HEK293 (cell line): ENCODE results near the gene RAB9A.

Source experiments
- KLF10 ChIP-seq: fragments of 450-650 bp; IDR thresholded peaks from 2 replicates; pipeline ENCODE4 v1.5.1; 2018; ENCODE audit warnings: missing biosample characterization, mild to moderate bottlenecking, missing genetic modification characterization
- RBAK ChIP-seq: fragments of 450-650 bp; formaldehyde crosslinking; IDR thresholded peaks from 2 replicates; pipeline ENCODE4 v1.5.1; 2016; ENCODE audit warnings: missing biosample characterization, missing genetic modification characterization
- SCRT2 ChIP-seq: fragments of 450-650 bp; formaldehyde crosslinking; IDR thresholded peaks from 2 replicates; pipeline ENCODE4 v1.5.1; 2016; ENCODE audit warnings: missing biosample characterization, missing genetic modification characterization
- WT1 ChIP-seq: fragments of 450-650 bp; formaldehyde crosslinking; IDR thresholded peaks from 2 replicates; pipeline ENCODE4 v1.5.1; 2016; ENCODE audit warnings: missing biosample characterization, missing genetic modification characterization
- YY2 ChIP-seq: fragments of 450-650 bp; formaldehyde crosslinking; IDR thresholded peaks from 2 replicates; pipeline ENCODE4 v1.5.1; 2016; ENCODE audit warnings: missing biosample characterization, missing genetic modification characterization
- ZFHX2 ChIP-seq: fragments of 450-650 bp; formaldehyde crosslinking; conservative IDR thresholded peaks from 2 replicates; pipeline ENCODE4 v1.5.1; 2016; ENCODE audit warnings: missing biosample characterization, missing genetic modification characterization
- ZNF133 ChIP-seq: fragments of 450-650 bp; formaldehyde crosslinking; IDR thresholded peaks from 2 replicates; pipeline ENCODE4 v1.5.1; 2016; ENCODE audit warnings: missing biosample characterization, missing genetic modification characterization
- ZNF138 ChIP-seq: fragments of 450-650 bp; formaldehyde crosslinking; IDR thresholded peaks from 2 replicates; pipeline ENCODE4 v1.5.1; 2016; ENCODE audit warnings: missing biosample characterization, missing genetic modification characterization, borderline replicate concordance
- ZNF274 ChIP-seq, 2 experiments: fragments of 200-500 bp in 1 of 2; fragments of 450-650 bp in 1 of 2; sonication (Bioruptor generic) in 1 of 2; formaldehyde crosslinking in 1 of 2; IDR thresholded peaks; 2 replicates each; pipeline versions ENCODE4 v1.5.1 to v1.6.1; 2014 to 2016; ENCODE audit warnings: borderline replicate concordance in 1 of 2, inconsistent platforms in 1 of 2, low read length in 1 of 2, missing biosample characterization in 1 of 2, missing genetic modification characterization in 1 of 2
- ZNF394 ChIP-seq: fragments of 450-650 bp; formaldehyde crosslinking; IDR thresholded peaks from 2 replicates; pipeline ENCODE4 v1.5.1; 2016; ENCODE audit warnings: missing biosample characterization, missing genetic modification characterization, mild to moderate bottlenecking, moderate library complexity, borderline replicate concordance
- ZNF423 ChIP-seq: fragments of 450-650 bp; formaldehyde crosslinking; IDR thresholded peaks from 2 replicates; pipeline ENCODE4 v1.5.1; 2016; ENCODE audit warnings: missing biosample characterization, missing genetic modification characterization
- ZNF596 ChIP-seq: fragments of 450-650 bp; IDR thresholded peaks from 2 replicates; pipeline ENCODE4 v1.5.0; 2018; ENCODE audit warnings: missing biosample characterization, mild to moderate bottlenecking, missing genetic modification characterization, moderate library complexity
- ZNF768 ChIP-seq: fragments of 450-650 bp; formaldehyde crosslinking; IDR thresholded peaks from 2 replicates; pipeline ENCODE4 v1.5.1; 2018; ENCODE audit warnings: missing biosample characterization, mild to moderate bottlenecking, missing genetic modification characterization
- ZNF777 ChIP-seq: fragments of 450-650 bp; formaldehyde crosslinking; IDR thresholded peaks from 2 replicates; pipeline ENCODE4 v1.5.1; 2017; ENCODE audit warnings: missing biosample characterization, missing genetic modification characterization, borderline replicate concordance
- ZNF791 ChIP-seq: fragments of 450-650 bp; formaldehyde crosslinking; IDR thresholded peaks from 2 replicates; pipeline ENCODE4 v1.5.1; 2016; ENCODE audit warnings: missing biosample characterization, missing genetic modification characterization
- TF ChIP-seq, protein P1 (sequence below): fragments of 450-650 bp; formaldehyde crosslinking; IDR thresholded peaks from 2 replicates; pipeline ENCODE4 v1.5.1; 2016; ENCODE audit warnings: missing biosample characterization, missing genetic modification characterization, borderline replicate concordance
- TF ChIP-seq, protein P2 (sequence below): fragments of 450-650 bp; formaldehyde crosslinking; IDR thresholded peaks from 2 replicates; pipeline ENCODE4 v1.5.0; 2017; ENCODE audit warnings: missing biosample characterization, missing genetic modification characterization, borderline replicate concordance
- TF ChIP-seq, protein P3 (sequence below): fragments of 450-650 bp; formaldehyde crosslinking; IDR thresholded peaks from 2 replicates; pipeline ENCODE4 v1.5.1; 2016; ENCODE audit warnings: missing biosample characterization, missing genetic modification characterization
- TF ChIP-seq, protein P4 (sequence below): fragments of 450-650 bp; formaldehyde crosslinking; IDR thresholded peaks from 2 replicates; pipeline ENCODE4 v1.5.1; 2016; ENCODE audit warnings: missing biosample characterization, missing genetic modification characterization
- TF ChIP-seq, protein P5 (sequence below): fragments of 450-650 bp; formaldehyde crosslinking; IDR thresholded peaks from 2 replicates; pipeline ENCODE4 v1.5.1; 2016; ENCODE audit warnings: missing biosample characterization, missing genetic modification characterization

RAB9A gene

DNA sequence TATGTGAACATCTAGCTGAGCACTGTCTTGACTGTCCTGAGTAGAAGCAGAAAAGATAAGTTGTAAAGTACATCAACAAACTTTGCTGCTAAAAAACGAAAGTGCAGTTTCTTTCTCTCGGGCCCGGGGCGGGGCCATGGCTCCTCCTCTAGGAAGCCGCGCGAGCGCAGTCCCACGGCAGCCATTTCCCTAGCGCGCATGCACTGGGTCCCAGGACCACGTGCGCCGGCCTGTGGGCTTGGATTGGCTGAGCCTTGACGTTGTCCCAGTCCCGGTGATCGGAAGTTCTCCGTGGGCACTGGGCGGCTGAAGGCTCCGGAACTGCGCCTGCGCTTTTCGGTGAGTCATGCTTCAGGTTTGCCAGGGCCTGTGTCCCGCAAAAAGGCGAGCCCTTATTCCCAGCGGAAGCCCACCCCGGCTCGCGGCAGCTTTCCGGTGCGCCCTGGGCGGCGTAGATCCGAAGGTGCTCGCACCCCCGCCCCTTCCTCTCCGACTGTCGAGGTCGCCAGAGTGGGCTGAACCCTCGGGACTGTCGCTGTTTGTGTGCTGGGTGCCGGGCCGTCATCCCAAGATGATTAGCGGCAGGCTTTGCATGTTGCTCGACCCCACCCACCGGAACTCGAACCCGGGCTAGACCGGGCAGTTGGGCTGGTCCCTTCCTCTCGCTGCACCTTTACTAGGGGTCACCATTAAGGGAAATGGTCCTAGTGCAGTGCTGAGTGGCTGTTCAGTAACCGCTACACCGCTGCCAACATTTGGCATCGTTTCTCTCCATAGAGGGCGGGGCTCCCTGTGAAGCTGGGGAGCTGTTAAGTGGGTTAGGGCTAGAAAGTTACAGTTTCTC, 35.9 kb upstream of the RAB9A start, which contains the start of gene TCEANC (continued):
- TF ChIP-seq WT1 (tag by site-specific recombination) (no peak), ZNF596 (tag by site-specific recombination) (no peak), KLF10 (tag by site-specific recombination) (peak; percentile 67), YY2 (no peak), ZFHX2 (tag by site-specific recombination) (peak; percentile 51), ZNF791 (tag by site-specific recombination) (no peak), ZNF394 (tag by site-specific recombination) (no peak; the same call in 1 of the 2 replicates), ZNF777 (tag by site-specific recombination) (no peak), ZNF133 (tag by site-specific recombination) (no peak), ZNF423 (tag by site-specific recombination) (peak; percentile 99), SCRT2 (no peak; the same call in 1 of the 2 replicates), ZNF274 (IDR thresholded peaks at IDR 0.05; ENCODE audit: low read length) (no peak), ZNF274 (tag by site-specific recombination; IDR thresholded peaks at IDR 0.05; ENCODE audit: borderline replicate concordance) (no peak), ZNF138 (tag by site-specific recombination) (no peak), ZNF768 (no peak), RBAK (tag by site-specific recombination) (no peak)
- TF ChIP-seq, protein P1, sequence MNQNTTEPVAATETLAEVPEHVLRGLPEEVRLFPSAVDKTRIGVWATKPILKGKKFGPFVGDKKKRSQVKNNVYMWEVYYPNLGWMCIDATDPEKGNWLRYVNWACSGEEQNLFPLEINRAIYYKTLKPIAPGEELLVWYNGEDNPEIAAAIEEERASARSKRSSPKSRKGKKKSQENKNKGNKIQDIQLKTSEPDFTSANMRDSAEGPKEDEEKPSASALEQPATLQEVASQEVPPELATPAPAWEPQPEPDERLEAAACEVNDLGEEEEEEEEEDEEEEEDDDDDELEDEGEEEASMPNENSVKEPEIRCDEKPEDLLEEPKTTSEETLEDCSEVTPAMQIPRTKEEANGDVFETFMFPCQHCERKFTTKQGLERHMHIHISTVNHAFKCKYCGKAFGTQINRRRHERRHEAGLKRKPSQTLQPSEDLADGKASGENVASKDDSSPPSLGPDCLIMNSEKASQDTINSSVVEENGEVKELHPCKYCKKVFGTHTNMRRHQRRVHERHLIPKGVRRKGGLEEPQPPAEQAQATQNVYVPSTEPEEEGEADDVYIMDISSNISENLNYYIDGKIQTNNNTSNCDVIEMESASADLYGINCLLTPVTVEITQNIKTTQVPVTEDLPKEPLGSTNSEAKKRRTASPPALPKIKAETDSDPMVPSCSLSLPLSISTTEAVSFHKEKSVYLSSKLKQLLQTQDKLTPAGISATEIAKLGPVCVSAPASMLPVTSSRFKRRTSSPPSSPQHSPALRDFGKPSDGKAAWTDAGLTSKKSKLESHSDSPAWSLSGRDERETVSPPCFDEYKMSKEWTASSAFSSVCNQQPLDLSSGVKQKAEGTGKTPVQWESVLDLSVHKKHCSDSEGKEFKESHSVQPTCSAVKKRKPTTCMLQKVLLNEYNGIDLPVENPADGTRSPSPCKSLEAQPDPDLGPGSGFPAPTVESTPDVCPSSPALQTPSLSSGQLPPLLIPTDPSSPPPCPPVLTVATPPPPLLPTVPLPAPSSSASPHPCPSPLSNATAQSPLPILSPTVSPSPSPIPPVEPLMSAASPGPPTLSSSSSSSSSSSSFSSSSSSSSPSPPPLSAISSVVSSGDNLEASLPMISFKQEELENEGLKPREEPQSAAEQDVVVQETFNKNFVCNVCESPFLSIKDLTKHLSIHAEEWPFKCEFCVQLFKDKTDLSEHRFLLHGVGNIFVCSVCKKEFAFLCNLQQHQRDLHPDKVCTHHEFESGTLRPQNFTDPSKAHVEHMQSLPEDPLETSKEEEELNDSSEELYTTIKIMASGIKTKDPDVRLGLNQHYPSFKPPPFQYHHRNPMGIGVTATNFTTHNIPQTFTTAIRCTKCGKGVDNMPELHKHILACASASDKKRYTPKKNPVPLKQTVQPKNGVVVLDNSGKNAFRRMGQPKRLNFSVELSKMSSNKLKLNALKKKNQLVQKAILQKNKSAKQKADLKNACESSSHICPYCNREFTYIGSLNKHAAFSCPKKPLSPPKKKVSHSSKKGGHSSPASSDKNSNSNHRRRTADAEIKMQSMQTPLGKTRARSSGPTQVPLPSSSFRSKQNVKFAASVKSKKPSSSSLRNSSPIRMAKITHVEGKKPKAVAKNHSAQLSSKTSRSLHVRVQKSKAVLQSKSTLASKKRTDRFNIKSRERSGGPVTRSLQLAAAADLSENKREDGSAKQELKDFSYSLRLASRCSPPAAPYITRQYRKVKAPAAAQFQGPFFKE = no peak
- TF ChIP-seq, protein P2, sequence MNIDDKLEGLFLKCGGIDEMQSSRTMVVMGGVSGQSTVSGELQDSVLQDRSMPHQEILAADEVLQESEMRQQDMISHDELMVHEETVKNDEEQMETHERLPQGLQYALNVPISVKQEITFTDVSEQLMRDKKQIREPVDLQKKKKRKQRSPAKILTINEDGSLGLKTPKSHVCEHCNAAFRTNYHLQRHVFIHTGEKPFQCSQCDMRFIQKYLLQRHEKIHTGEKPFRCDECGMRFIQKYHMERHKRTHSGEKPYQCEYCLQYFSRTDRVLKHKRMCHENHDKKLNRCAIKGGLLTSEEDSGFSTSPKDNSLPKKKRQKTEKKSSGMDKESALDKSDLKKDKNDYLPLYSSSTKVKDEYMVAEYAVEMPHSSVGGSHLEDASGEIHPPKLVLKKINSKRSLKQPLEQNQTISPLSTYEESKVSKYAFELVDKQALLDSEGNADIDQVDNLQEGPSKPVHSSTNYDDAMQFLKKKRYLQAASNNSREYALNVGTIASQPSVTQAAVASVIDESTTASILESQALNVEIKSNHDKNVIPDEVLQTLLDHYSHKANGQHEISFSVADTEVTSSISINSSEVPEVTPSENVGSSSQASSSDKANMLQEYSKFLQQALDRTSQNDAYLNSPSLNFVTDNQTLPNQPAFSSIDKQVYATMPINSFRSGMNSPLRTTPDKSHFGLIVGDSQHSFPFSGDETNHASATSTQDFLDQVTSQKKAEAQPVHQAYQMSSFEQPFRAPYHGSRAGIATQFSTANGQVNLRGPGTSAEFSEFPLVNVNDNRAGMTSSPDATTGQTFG (tag by site-specific recombination) = no peak
- TF ChIP-seq, protein P3, sequence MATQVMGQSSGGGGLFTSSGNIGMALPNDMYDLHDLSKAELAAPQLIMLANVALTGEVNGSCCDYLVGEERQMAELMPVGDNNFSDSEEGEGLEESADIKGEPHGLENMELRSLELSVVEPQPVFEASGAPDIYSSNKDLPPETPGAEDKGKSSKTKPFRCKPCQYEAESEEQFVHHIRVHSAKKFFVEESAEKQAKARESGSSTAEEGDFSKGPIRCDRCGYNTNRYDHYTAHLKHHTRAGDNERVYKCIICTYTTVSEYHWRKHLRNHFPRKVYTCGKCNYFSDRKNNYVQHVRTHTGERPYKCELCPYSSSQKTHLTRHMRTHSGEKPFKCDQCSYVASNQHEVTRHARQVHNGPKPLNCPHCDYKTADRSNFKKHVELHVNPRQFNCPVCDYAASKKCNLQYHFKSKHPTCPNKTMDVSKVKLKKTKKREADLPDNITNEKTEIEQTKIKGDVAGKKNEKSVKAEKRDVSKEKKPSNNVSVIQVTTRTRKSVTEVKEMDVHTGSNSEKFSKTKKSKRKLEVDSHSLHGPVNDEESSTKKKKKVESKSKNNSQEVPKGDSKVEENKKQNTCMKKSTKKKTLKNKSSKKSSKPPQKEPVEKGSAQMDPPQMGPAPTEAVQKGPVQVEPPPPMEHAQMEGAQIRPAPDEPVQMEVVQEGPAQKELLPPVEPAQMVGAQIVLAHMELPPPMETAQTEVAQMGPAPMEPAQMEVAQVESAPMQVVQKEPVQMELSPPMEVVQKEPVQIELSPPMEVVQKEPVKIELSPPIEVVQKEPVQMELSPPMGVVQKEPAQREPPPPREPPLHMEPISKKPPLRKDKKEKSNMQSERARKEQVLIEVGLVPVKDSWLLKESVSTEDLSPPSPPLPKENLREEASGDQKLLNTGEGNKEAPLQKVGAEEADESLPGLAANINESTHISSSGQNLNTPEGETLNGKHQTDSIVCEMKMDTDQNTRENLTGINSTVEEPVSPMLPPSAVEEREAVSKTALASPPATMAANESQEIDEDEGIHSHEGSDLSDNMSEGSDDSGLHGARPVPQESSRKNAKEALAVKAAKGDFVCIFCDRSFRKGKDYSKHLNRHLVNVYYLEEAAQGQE (tag by site-specific recombination) = no peak
- TF ChIP-seq, protein P4, sequence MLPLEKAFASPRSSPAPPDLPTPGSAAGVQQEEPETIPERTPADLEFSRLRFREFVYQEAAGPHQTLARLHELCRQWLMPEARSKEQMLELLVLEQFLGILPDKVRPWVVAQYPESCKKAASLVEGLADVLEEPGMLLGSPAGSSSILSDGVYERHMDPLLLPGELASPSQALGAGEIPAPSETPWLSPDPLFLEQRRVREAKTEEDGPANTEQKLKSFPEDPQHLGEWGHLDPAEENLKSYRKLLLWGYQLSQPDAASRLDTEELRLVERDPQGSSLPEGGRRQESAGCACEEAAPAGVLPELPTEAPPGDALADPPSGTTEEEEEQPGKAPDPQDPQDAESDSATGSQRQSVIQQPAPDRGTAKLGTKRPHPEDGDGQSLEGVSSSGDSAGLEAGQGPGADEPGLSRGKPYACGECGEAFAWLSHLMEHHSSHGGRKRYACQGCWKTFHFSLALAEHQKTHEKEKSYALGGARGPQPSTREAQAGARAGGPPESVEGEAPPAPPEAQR = no peak
- TF ChIP-seq, protein P5, sequence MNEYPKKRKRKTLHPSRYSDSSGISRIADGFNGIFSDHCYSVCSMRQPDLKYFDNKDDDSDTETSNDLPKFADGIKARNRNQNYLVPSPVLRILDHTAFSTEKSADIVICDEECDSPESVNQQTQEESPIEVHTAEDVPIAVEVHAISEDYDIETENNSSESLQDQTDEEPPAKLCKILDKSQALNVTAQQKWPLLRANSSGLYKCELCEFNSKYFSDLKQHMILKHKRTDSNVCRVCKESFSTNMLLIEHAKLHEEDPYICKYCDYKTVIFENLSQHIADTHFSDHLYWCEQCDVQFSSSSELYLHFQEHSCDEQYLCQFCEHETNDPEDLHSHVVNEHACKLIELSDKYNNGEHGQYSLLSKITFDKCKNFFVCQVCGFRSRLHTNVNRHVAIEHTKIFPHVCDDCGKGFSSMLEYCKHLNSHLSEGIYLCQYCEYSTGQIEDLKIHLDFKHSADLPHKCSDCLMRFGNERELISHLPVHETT (tag by site-specific recombination) = peak; percentile 33; the same call in 1 of the 2 replicates
